ENCODE measurements around the gene PRKCZ. TPM values are rescaled to one million over a fixed set of nuclear protein-coding genes. Genes with fewer than 3 reads are reported as not detected.

The PRKCZ gene
- total and polyA plus RNA-seq, 2 of the 4 experiments (the other 2 are of a cell fraction): 2.0 to 3.5 TPM

- DNase-seq: no peak
Measured at GRCh38 chr1:2121101-2121691, 71.0 kb downstream of the PRKCZ start.

More at GRCh38 chr1:2121101-2121691, 71.0 kb downstream of the PRKCZ start:
- Histone ChIP-seq H4K91ac (ENCODE audit: insufficient read depth, low read depth, low read length) (no peak overlapping the region), H3K14ac (replicated peaks; ENCODE audit: low read depth, low read length) (no peak overlapping the region), H2BK120ac (ENCODE audit: low read depth, low read length) (no peak overlapping the region), H4K8ac (ENCODE audit: low read depth in 2 of 2, low read length in 2 of 2) (no peak overlapping the region), H3K36me3 (ENCODE audit: control insufficient read depth, insufficient read depth, low read length) (no peaks in the 10 kb centered on the region), H4K20me1 (ENCODE audit: insufficient read depth, low read length) (no peaks in the 10 kb centered on the region), H3K4me3 (ENCODE audit: insufficient read depth, low read depth, low read length) (no peak overlapping the region), H3K4ac (ENCODE audit: low read depth, low read length) (no peak overlapping the region), H3K9me3 (ENCODE audit: control insufficient read depth, insufficient read depth, low read length) (peaks cover 2% of the 10 kb centered on the region), H3K56ac (ENCODE audit: extremely low read depth, insufficient read depth, low read length) (no peak overlapping the region), H2BK20ac (ENCODE audit: low read depth, low read length) (no peak overlapping the region), H2BK5ac (ENCODE audit: low read depth, low read length, poor library complexity, severe bottlenecking) (no peak overlapping the region), H3K9me1 (ENCODE audit: insufficient read depth, low read length) (no peaks in the 10 kb centered on the region), H2AK9ac (replicated peaks; ENCODE audit: low read depth, low read length, poor library complexity) (no peak overlapping the region), H3K9ac (ENCODE audit: low read depth, low read length) (no peak overlapping the region), H3K23ac (ENCODE audit: low read depth, low read length) (no peak overlapping the region), H3K27me3 (ENCODE audit: control insufficient read depth, insufficient read depth, low read length) (peaks cover 5% of the 10 kb centered on the region; the same call in 1 of the 2 replicates), H2AFZ (replicated peaks; ENCODE audit: low read length, poor library complexity) (no peak overlapping the region), H4K5ac (ENCODE audit: low read depth, low read length) (no peak overlapping the region), H3K79me1 (ENCODE audit: low read depth in 1 of 2, low read length in 2 of 2) (no peaks in the 10 kb centered on the region), H2BK15ac (ENCODE audit: low read depth, low read length) (no peak overlapping the region), H3K18ac (ENCODE audit: low read depth, low read length) (no peak overlapping the region), H3K4me2 (ENCODE audit: low read depth, low read length) (no peak overlapping the region), H3K27ac (ENCODE audit: insufficient read depth, low read length) (no peak overlapping the region), H2AK5ac (ENCODE audit: low read depth, low read length) (no peak overlapping the region), H3K4me1 (ENCODE audit: control insufficient read depth, insufficient read depth, low read length) (no peaks in the 10 kb centered on the region)
- ChIA-PET CTCF (no interaction called here), POLR2A (ENCODE audit: unreplicated experiment) (no interaction called here)
- intact Hi-C loops (cut with micrococcal nuclease): no loop called here
- dilution Hi-C loops (cut with HindIII; ENCODE audit: low sequenced_read_pairs, unreplicated experiment): no loop called here
- 100% methylated on average over 2 of the region's 14 CpGs; no CpG with 5 or more reads in 1 of the 2 experiments for WGBS, 2 experiments (ENCODE audit: extremely low coverage in 2 of 2, insufficient read length in 1 of 2)
- BruUV-seq (replicated peaks): no TSS peak
- in situ Hi-C loops (cut with MboI; ENCODE audit: low sequenced_read_pairs): no loop called here
- no peak for ATAC-seq (ENCODE audit: low read depth)
- no peak for TF ChIP-seq CHD1 (IDR thresholded peaks at IDR 0.05; ENCODE audit: low read depth, low read length)
- TF ChIP-seq MAFK (IDR thresholded peaks at IDR 0.05; ENCODE audit: low read depth, low read length): no peak
- TF ChIP-seq NFE2L2 (IDR thresholded peaks at IDR 0.05; ENCODE audit: low read depth, low read length): no peak
- no peak for TF ChIP-seq RFX5 (IDR thresholded peaks at IDR 0.05; ENCODE audit: low read depth, low read length)
- no peak for TF ChIP-seq RCOR1 (IDR thresholded peaks at IDR 0.05; ENCODE audit: insufficient replicate concordance, low read length)
- no peak for TF ChIP-seq MAZ (IDR thresholded peaks at IDR 0.05; ENCODE audit: borderline replicate concordance, low read depth, low read length)
- TF ChIP-seq ELK1 (IDR thresholded peaks at IDR 0.05; ENCODE audit: borderline replicate concordance, low read depth, low read length): no peak
- no peak for TF ChIP-seq FOS (IDR thresholded peaks at IDR 0.05; ENCODE audit: low read depth, low read length)
- TF ChIP-seq MXI1 (IDR thresholded peaks at IDR 0.05; ENCODE audit: borderline replicate concordance, low read depth, low read length): no peak
- TF ChIP-seq POLR2A (IDR thresholded peaks at IDR 0.05; ENCODE audit: low read depth, low read length): no peak
- TF ChIP-seq CTCF (conservative IDR thresholded peaks at IDR 0.05; ENCODE audit: low read depth, low read length): no peak
- no peak for TF ChIP-seq RAD21 (IDR thresholded peaks at IDR 0.05; ENCODE audit: low read length)
- no peak for TF ChIP-seq SMC3 (IDR thresholded peaks at IDR 0.05; ENCODE audit: low read depth, low read length)
- TF ChIP-seq BHLHE40 (IDR thresholded peaks at IDR 0.05; ENCODE audit: low read depth, low read length): no peak
- no peak for TF ChIP-seq USF2 (IDR thresholded peaks at IDR 0.05; ENCODE audit: low read depth, low read length)
